GM19397 (cell line): ENCODE measurements around the gene STXBP1.

Experiments
- ATAC-seq: cut with Tn5 transposase; IDR thresholded peaks from one replicate; pipeline ENCODE4 v1.9.1; 2021; ENCODE audit warnings: mild to moderate bottlenecking, moderate library complexity; ENCODE audit not compliant: unreplicated experiment

Gene STXBP1

GRCh38 chr9:127689329-127690000 is 77.4 kb downstream of the STXBP1 start:
- no peak for ATAC-seq

- ATAC-seq = no peak
Measured at GRCh38 chr9:127690735-127691134, 78.7 kb downstream of the STXBP1 start.

- no peak for ATAC-seq
Measured at GRCh38 chr9:127692071-127692470, 80.0 kb downstream of the STXBP1 start.

GRCh38 chr9:127693143-127693542 is 81.1 kb downstream of the STXBP1 start:
- no peak for ATAC-seq

- ATAC-seq = no peak
Measured at GRCh38 chr9:127693697-127694096, 81.6 kb downstream of the STXBP1 start.

GRCh38 chr9:127694890-127695720 is 83.0 kb downstream of the STXBP1 start:
- no peak for ATAC-seq

GRCh38 chr9:127697575-127697974 is 85.5 kb downstream of the STXBP1 start:
- ATAC-seq = no peak

- ATAC-seq = no peak
Measured at GRCh38 chr9:127698386-127698785, 86.3 kb downstream of the STXBP1 start.

GRCh38 chr9:127698985-127699670 is 87.1 kb downstream of the STXBP1 start:
- peak; percentile 91 for ATAC-seq

GRCh38 chr9:127700140-127700539 is 88.1 kb downstream of the STXBP1 start:
- ATAC-seq = no peak

- no peak for ATAC-seq
Measured at GRCh38 chr9:127700594-127701255, 88.6 kb downstream of the STXBP1 start.

GRCh38 chr9:127703289-127703946 is 91.3 kb downstream of the STXBP1 start:
- no peak for ATAC-seq

GRCh38 chr9:127705577-127706379 is 93.7 kb downstream of the STXBP1 start:
- no peak for ATAC-seq

GRCh38 chr9:127706836-127707241 is 94.8 kb downstream of the STXBP1 start, which contains the start of gene CFAP157:
Gene CFAP157 (plus strand): TSS chr9:127706988. CDS start chr9:127707032, 44 bp downstream.
- ATAC-seq = no peak

- ATAC-seq = no peak
Measured at GRCh38 chr9:127707766-127708165, 95.7 kb downstream of the STXBP1 start.

- no peak for ATAC-seq
Measured at GRCh38 chr9:127708952-127709587, 97.0 kb downstream of the STXBP1 start.

- no peak for ATAC-seq
Measured at GRCh38 chr9:127710204-127710783, 98.2 kb downstream of the STXBP1 start.

- no peak for ATAC-seq
Measured at GRCh38 chr9:127711226-127711701, 99.2 kb downstream of the STXBP1 start.

GRCh38 chr9:127711831-127712274 is 99.8 kb downstream of the STXBP1 start:
- no peak for ATAC-seq
